Measurements from ENCODE around the gene UBE4A.
"Not testable (repeated sequence)": the region's sequence is repeated elsewhere in the genome, so short reads cannot be mapped to it uniquely, and the experiment has no call there.

Gene UBE4A

DNA sequence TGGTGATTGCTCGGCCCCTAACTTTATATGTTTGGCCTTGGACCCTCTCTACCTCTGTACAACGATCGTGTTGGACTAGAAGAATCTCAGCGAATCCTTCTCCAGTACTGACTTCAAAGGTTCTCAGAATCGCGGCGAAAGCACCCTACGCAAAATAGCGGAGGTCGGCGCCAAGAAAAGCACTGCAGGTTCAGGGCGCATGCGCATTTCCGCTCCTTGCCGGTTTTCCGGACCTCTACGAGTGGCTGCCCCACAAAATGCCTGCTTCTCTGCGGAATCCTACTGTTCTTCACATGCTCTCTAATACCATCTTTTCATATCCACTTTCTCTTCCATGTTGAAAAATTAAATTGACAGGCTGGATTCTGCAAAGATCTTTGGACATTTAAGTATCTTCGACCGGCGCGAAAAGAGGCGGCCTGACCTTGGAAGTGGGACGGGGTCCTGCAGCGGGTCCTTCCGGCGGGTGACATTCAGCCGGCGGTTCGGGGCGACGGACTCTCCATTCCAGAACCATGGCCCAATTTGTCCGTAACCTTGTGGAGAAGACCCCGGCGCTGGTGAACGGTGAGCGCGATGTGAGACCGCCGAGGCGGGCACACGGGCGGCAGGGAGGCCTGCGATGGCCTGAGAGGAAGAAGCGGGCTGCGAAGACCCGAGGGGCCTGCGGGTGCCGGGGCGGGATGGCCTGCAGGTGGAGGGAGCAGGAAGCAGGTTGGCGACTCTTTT, 41.9 kb downstream of the UBE4A start, which contains the start of gene ATP5MG:
Gene ATP5MG, plus strand, starts transcription at position 456 of the 729 bp plus-strand sequence. Its CDS starts 60 bp downstream, at position 516.
- DNase-seq: peak; percentile 86

DNA sequence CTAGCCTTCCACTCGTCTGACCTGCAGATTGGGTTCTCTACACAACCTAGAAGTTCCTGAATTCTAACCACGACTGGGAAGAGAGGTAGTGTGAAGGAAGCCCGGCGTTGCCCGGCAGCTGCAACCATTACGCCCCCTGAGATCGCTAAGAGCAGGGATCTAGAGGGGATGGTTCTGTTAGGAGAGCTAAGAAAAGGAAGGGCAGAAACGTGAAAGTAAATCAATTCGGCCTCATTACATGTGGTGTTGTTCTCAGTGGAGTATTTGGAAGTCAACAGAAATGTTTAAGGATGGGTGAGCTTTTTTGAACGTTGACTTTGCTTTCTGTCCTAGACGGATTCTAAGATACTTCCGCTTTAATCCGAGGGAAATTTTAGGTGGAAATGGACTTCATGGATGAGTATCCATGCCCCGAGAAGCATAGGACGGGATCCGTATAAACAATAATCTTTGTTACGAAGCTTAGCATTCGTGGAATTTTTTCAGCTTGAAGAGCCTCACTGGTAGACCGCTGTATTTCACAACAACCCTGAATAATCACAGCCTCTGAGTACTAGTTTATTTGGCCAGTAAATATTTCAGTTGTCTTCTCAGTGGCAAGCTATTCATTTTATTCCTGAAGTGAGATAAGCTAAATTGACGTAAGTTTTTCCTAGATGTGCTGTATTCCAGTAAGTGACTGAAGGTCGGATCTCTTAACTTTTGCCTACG, 42.6 kb downstream of the UBE4A start:
- DNase-seq: peak; percentile 66

DNA sequence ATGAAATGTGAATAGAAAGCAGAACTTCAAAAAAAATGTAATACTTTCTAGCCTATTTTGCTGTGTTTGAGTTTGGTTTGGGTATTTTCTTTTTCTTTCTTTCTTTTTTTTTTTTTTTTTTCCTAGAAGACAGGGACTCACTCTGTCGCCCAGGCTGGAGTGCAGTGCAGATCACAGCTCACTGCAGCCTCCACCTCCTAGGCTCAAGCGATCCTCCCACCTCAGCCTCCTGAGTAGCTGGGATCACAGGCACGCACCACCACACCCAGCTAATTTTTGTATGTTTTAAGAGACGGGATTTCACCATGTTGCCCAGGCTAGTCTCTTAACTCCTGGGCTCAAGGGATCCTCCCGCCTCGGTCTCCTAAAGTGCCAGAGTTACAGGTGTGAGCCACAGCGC, 43.2 kb downstream of the UBE4A start:
- not testable (repeated sequence) for DNase-seq

DNA sequence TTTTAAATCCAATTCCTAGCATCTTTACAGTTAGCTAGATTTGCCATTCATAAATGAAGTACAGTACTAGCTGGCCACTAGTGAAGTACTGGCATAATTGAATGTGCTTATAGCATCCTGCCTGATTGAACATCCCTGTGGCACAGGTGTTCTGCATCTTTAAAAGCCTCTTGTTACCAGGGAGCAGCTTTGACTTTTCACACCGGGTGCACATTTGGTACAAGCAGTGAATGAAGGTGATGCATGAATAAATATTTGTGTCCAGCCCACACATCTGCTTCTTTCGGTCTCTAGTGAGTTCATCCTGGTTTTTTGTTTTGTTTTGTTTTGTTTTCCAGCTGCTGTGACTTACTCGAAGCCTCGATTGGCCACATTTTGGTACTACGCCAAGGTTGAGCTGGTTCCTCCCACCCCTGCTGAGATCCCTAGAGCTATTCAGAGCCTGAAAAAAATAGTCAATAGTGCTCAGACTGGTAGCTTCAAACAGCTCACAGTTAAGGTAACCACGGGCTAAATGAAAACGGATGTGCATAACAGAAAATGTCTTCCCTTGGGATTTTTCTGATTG, 47.3 kb downstream of the UBE4A start:
- peak; percentile 36 for DNase-seq

DNA sequence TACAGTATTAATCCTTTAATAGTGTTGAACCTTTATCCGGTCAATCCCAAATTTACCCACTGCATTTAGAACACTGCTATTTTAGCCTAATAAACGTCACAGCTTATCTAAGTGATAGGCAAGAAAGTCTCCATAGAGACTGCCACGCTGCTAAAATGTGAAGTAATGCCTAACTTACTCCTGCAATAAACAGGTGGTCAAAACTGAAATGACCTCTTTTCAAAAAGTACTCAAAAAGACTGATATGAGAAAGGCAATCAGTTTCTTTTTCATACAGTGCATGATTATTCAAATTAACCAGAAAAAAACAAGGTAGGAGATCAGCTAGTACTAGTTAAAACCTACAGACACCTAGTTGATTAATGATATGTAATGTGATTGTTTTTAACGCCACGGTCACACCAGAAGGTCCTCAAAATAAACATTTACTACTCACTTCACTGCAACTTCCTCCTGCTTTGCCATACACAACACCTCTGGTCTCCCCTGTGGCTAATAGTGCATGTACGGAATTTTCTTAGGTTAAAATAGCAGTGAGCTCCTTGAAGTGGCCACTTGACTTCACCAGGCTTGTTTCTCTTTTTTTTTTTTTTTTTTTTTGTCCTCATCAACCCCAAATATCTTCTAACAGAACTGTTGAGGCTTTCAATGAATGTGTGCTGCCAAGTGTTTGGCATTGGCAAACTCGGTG, 50.8 kb downstream of the UBE4A start:
- DNase-seq: no peak

DNA sequence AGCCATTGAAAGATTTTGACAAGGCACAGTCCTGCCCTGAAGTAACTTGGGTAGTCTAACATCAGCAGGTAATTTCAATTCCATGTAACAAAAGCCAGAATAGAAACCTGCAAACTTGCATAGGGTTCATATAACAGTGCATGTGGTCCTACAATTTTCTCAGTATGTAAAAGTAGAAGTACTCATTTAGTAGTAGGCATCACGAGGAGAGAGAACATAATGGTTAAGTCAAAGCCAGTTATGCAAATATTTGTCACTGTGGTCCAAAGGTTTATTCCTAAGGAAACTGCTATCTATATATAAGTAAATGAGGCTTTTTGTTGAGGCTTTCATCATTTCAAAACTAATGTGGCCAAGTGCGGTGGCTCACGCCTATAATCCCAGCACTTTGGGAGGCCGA, 52.1 kb downstream of the UBE4A start:
- DNase-seq: no peak

DNA sequence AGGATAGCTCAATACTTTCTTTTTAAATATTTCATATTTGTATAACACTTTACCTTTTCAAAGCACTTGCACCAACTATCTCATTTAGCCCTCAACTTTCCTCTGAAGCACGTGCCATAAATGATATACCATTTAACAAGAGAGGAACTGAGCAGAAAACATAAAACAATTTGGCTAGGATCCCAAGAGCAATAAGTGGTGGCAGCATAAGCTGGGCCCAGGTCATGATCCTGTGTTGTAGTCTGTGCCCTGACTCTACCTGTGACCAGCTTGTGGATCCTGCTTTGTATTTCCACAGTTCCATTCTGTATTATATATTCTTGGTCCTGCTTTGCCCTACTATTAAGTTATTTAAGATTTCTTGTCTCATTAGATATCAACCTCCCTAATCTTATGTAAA, 53.5 kb downstream of the UBE4A start:
- no peak for DNase-seq

DNA sequence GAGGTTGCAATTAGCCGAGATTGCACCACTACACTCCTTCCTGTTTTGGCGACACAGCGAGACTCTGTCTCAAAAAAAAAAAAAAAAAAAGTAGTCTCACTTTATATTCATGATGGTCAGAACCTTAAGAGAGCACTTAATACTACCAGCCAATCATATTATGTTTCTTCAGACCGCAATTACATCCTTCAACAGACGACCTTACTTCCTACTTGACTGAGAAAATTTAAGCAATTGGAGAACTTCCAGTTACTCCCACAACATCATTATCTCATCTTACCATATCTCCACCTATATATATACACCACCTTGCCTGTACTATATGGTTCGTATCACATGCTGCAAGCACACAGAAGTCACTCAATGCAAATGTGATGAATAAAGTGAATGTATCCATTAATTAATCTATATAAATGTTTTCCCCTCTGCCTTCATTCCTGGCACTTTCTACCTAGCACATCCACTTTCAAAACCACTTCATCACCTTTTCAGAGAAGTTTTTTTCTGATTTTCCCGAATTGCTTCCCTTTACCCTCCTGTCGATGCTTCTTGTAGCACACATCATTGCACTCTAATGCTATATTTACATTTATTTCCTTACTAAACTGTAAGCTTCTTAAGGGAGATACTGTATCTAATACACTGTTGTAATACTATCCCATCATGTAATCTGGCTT, 55.8 kb downstream of the UBE4A start:
- no peak for DNase-seq

DNA sequence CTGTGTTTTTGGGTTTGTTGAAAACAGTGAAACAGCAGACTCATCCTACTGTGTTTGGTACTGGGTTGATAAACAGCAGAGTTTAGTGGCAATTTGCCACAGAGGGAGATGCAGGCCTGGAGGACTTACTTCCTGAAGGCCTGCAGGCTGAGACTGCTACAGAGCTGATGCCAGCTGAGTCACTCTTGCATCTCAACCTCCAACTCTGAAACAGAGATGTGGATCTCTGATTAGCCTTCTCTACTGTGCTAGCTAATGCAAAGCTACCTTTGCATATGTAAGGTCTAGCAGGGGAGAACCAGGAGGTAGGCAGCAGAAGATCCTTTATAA, 56.3 kb downstream of the UBE4A start:
- DNase-seq: peak; percentile 88

DNA sequence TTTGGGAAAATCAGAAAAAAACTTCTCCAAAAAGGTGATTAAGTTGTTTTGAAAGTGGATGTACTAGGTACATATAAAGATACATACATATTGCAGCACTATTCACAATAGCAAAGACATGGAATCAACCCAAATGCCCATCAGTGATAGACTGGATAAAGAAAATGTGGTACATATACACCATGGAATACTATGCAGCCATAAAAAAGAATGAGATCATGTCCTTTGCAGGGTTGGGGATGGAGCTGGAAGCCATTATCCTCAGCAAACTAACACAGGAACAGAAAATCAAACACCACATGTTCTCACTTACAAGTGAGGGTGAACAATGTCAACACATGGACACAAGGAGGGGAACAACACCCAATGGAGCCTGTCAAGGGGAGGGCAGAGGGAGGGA, 57.5 kb downstream of the UBE4A start:
- DNase-seq: not testable (repeated sequence)

DNA sequence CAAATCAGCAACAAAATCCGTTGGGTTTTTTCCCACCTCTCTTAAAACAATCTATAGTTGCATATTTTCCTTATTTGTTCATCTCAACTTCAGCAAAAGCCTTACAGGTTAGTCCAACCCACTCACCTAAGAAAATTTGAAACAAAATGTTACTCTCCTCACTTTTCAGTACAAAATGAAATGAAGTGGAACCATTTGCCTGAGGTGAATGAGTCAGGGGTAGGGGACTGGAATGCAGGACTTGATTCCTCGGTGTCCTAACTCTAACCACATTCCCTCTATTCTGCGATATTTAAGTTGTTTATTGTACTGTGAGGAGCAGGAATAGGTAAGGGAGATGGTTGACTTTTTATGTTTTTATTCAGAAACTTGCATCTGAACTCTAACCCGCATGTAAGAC, 58.4 kb downstream of the UBE4A start:
- no peak for DNase-seq

DNA sequence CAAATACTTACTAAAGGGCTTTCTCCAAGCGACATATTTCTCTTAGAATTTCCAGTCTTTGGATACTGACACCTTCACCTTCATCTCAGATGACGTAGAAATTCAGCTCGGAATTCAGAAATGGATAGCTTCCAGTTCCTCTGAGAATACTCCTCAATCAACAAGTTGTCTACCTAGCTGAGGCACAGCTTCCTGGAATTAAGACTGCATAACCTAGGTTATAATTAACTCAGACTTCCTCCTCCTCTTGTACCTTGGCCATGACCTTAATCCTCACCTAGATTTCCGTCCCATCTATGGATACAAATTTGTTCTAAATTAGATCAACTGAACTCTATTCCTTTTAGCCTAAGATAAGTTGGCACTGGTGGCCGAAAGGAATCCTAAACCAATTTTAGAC, 59.4 kb downstream of the UBE4A start:
- DNase-seq: no peak

DNA sequence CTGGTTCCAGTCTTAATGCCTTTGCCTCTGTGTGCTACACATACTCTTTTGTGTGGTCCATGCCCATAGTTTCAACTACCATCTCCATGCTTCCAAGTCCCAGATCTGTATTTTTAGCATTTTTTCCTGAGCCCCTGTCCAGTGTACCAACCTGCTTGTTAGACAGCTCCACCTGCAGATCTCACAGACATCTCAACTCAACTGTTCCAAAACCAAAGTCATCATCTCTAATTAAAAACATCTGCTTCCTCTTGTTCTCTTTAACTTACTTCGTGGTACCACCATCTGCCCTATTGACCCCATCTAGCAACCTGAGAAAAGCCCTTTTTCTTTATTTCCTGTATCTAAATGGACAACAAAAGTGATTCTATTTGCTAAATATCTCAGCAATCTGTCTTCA, 68.3 kb downstream of the UBE4A start:
- no peak for DNase-seq

DNA sequence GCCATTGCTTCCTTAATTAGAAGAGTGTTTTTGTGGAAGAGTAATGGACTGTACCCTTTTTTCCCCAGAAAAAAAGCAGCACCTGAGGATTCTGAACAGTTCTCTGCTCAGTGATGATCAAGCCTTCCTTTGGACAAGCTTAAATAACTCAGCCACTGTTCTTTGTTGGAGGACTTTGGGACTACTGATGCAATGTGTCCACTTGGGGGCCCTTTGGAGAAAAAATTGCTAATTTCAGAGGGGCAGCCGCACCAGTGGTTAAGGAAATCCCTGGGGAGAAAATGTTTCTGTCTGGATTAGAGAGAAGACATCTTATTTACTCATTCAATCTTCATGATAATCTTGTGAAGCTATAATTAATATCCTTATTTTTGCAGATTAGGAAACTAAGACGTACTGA, 71.6 kb downstream of the UBE4A start:
- peak; percentile 30 for DNase-seq

DNA sequence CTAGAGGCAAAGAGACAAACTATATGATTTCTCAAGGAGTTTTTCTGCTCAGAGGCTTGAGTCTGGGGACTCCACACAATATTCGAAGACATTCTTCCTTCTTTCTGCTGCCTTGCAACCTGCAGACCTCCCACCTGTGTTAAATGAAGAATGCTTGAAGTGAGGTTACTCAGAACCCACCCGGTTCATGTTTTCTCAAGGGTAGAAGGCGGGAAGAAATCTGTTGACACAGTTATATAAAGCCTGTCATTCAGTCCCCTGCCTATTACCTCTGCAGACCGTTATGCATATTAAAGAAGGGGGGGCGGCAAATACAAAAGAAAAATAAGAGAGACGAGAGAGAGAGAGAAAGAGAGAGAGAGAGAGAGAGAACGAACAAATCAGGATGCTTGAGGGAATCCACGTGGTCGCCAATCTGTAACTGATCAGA, 74.7 kb downstream of the UBE4A start:
- peak; percentile 38 for DNase-seq

DNA sequence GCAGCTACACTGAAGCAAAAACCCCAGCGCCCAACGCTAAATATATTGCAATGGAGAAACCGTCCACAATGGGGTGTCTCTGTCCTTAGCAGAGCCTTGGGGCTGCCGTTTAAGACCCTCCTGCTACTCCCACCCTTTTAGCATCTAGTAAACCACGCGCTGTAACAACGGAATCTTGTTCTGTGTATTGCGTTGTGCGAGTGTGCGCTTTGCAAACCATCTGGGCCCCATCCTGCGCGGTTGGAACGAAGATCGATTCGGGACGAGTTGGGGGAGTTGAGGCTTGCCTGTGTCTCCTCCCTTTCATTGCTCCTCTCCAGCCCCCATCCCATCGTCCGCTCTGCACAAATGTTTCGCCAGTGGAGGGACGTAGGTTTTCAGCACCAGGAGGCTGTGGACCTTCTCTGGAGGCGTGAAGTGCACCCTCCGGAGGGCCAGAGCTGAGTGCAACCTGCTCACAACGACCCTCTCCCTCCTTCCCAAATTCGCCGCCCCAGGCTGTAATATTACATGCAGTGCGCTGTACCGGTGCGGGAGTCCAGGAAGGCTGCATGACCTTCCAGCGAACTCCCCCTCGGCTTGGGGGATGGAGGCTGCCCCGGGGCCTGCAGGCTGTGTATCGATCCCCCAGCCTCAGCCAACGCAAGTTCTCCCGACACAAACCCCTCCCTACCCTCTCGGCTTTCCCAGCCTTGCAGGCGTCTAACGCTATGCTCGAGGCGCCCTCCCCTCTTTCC, 75.3 kb downstream of the UBE4A start:
- DNase-seq: peak; percentile 7

DNA sequence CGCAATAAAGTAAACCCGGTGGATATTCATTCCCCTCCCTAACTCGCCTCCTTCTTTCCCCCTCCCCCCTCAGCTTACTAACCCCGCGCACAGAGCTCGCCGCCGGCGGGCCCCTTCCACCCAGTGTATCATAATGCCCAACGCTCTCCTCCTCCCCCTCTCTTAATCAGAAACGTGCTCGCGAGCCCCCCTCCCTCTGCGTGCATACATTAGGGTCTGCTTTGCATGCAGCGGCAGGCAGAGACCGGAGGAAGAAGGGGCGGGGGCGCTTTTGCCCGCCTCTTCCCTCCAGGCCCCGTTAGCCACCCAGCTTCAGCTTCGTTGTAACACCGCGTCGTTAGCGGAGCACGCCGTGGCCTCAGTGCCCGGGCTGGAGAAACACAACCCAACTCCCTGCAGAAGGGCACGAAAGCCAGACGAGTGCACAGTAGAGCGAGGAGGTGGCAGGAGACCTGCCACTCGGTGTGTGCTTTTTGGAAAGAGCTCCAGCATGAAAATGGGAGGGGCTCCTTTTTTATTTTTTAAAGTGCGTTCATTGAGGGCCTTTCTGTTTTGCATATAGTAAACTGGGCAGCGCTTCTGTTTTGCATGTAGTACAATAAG, 76.0 kb downstream of the UBE4A start:
- DNase-seq: peak; percentile 32

DNA sequence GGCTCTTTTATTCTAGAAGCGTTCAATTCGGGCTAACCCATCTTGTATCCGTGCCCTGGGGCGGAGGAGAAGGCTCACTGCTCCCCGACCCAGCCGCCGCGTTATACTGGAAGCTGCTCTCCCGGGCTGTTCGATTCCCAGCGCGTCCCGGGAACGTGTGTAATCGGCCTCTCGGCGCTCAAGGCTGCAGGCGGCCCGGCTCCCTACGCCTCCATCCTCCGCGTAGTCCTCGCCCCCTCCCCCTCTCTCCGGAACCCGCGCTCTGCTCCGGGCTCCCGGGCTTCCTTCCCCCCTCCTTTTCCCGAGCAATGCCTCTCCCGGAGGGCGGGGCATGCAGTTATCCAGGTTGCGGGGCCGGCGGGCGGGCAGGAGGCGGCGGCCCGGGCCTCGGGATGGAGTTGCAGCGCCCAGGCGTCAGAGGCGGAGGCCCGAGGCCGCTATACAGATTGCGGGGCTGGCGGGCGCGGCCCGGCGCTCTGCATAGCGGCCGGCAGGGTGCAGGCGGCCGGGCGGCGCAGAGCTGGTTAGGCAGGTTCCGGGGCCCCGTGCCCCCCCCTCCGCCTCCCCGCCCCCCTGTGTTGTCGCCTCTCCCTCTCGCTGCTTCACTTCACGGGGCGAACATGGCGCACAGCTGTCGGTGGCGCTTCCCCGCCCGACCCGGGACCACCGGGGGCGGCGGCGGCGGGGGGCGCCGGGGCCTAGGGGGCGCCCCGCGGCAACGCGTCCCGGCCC, 76.7 kb downstream of the UBE4A start, which contains the start of gene KMT2A:
Gene KMT2A, plus strand, starts transcription at position 600 of the 732 bp plus-strand sequence. Its CDS starts 21 bp downstream, at position 621.
- peak; percentile 99 for DNase-seq

DNA sequence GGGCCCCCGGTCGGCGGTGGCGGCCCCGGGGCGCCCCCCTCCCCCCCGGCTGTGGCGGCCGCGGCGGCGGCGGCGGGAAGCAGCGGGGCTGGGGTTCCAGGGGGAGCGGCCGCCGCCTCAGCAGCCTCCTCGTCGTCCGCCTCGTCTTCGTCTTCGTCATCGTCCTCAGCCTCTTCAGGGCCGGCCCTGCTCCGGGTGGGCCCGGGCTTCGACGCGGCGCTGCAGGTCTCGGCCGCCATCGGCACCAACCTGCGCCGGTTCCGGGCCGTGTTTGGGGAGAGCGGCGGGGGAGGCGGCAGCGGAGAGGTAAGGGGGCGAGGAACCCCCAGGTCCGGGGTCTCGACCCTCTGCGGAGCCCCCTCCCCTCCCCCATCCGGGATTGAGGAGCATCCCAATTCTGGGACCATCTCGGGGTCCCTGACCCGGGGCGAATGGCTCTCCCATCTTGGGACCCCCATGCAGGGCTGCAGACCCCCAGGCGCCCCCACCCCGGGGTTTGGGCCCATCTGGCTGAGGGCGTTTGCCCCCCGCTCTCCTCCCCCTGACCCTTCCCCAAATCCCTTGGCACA, 77.3 kb downstream of the UBE4A start:
- no peak for DNase-seq

All from fibroblast of skin of scalp (primary cell).